SK-N-SH (cell line): ENCODE measurements around the gene ST7. TPM values are rescaled to one million over a fixed set of nuclear protein-coding genes. Genes with fewer than 3 reads are reported as not detected.

Source experiments
- CTCF ChIA-PET: fragments of 300-600, 350-600 bp; formaldehyde crosslinking; extraction: SDS; loops from one replicate; lab custom pipeline; 2021; lab: Yijun Ruan, JAX
- POLR2A ChIA-PET: fragments of 350-600 bp; sonication (Branson Sonifier 250); formaldehyde crosslinking; extraction: SDS; loops from one replicate; lab custom pipeline; 2020; ENCODE audit warnings: antibody characterized with exemption, inconsistent platforms; lab: Yijun Ruan, JAX
- DNase-seq: peaks from one replicate; pipeline ENCODE4 v3.0.0; 2012
- H2AFZ ChIP-seq: fragments of 200-600 bp; sonication (generic); 2 replicates; pipeline ENCODE4 v1.8.1; 2016; ENCODE audit warnings: antibody characterized with exemption, mild to moderate bottlenecking, low read depth
- H3F3A ChIP-seq: fragments of 200-600 bp; sonication (generic); replicated peaks from 2 replicates; pipeline ENCODE3; 2016; ENCODE audit warnings: antibody characterized with exemption, mild to moderate bottlenecking; ENCODE audit not compliant: insufficient read depth
- H3K27ac ChIP-seq, 2 experiments: fragments of 200-500 bp in 1 of 2; fragments of 200-600 bp in 1 of 2; sonication (Bioruptor generic) in 1 of 2; sonication (generic), shearing (Covaris generic) in 1 of 2; 2 replicates each; pipeline versions ENCODE4 v1.5.1 to v1.6.1; 2014 to 2016; ENCODE audit warnings: low read depth in 2 of 2, inconsistent platforms in 1 of 2, low read length in 1 of 2, mild to moderate bottlenecking in 1 of 2, mixed read lengths in 1 of 2
- H3K27me3 ChIP-seq: fragments of 200-600 bp; sonication (generic), shearing (Covaris generic); 2 replicates; pipeline ENCODE4 v1.6.1; 2016; ENCODE audit warnings: mixed run types; ENCODE audit not compliant: insufficient read depth
- H3K36me3 ChIP-seq, 2 experiments: fragments of 200-500 bp in 1 of 2; fragments of 200-600 bp in 1 of 2; sonication (Bioruptor generic) in 1 of 2; sonication (generic) in 1 of 2; replicated peaks in 1 of 2; 2 replicates each; pipeline versions ENCODE3 to v1.5.1; 2014 to 2016; ENCODE audit warnings: low read length in 1 of 2, mild to moderate bottlenecking in 1 of 2; ENCODE audit not compliant: insufficient read depth in 2 of 2, control insufficient read depth in 1 of 2
- H3K4me1 ChIP-seq, 2 experiments: fragments of 200-500 bp in 1 of 2; fragments of 200-600 bp in 1 of 2; sonication (Bioruptor generic) in 1 of 2; sonication (generic), shearing (Covaris generic) in 1 of 2; 2 replicates each; pipeline versions ENCODE4 v1.5.1 to v1.6.1; 2014 to 2016; ENCODE audit warnings: low read depth in 1 of 2, low read length in 1 of 2, mixed run types in 1 of 2; ENCODE audit not compliant: insufficient read depth in 2 of 2, control insufficient read depth in 1 of 2
- H3K4me2 ChIP-seq: fragments of 200-600 bp; sonication (generic), shearing (Covaris generic); 2 replicates; pipeline ENCODE4 v1.6.1; 2017; ENCODE audit warnings: mixed run types
- H3K4me3 ChIP-seq, 2 experiments: fragments of 200-500 bp in 1 of 2; fragments of 200-600 bp in 1 of 2; sonication (Bioruptor generic) in 1 of 2; sonication (generic), shearing (Covaris generic) in 1 of 2; 2 replicates each; pipeline versions ENCODE4 v1.5.1 to v1.8.1; 2014 to 2016; ENCODE audit warnings: low read depth in 2 of 2, inconsistent platforms in 1 of 2, low read length in 1 of 2, mild to moderate bottlenecking in 1 of 2, mixed read lengths in 1 of 2, moderate library complexity in 1 of 2
- H3K79me2 ChIP-seq: fragments of 200-600 bp; sonication (generic); 2 replicates; pipeline ENCODE4 v1.8.1; 2017; ENCODE audit warnings: mild to moderate bottlenecking; ENCODE audit not compliant: insufficient read depth
- H3K9ac ChIP-seq: fragments of 200-600 bp; sonication (generic); 2 replicates; pipeline ENCODE4 v1.6.1; 2017; ENCODE audit warnings: mixed run types
- H3K9me2 ChIP-seq: fragments of 200-600 bp; sonication (generic); 2 replicates; pipeline ENCODE4 v1.6.1; 2017; ENCODE audit warnings: mixed run types
- H3K9me3 ChIP-seq: fragments of 200-600 bp; sonication (generic); 2 replicates; pipeline ENCODE4 v1.6.1; 2017; ENCODE audit warnings: mixed run types, mild to moderate bottlenecking, moderate library complexity
- H4K20me1 ChIP-seq: fragments of 200-600 bp; sonication (generic); 2 replicates; pipeline ENCODE4 v1.6.1; 2017; ENCODE audit warnings: mild to moderate bottlenecking, mixed run types; ENCODE audit not compliant: insufficient read depth
- EZH2phosphoT487 ChIP-seq: fragments of 200-600 bp; sonication (generic); IDR thresholded peaks from 2 replicates; pipeline ENCODE4 v1.6.1; 2017; ENCODE audit warnings: low read depth, mixed run types, mild to moderate bottlenecking, antibody characterized with exemption, moderate library complexity, borderline replicate concordance
- FOSL2 ChIP-seq: IDR thresholded peaks from 2 replicates; pipeline ENCODE4 v1.4.0; 2012; ENCODE audit warnings: low read depth, mild to moderate bottlenecking, moderate library complexity, borderline replicate concordance
- GABPA ChIP-seq: IDR thresholded peaks from 2 replicates; pipeline ENCODE4 v1.4.0; 2012; ENCODE audit warnings: low read depth, mild to moderate bottlenecking
- MEF2A ChIP-seq: IDR thresholded peaks from 2 replicates; pipeline ENCODE4 v1.4.0; 2012; ENCODE audit warnings: low read depth, borderline replicate concordance
- MXI1 ChIP-seq: IDR thresholded peaks from 2 replicates; pipeline ENCODE4 v1.6.1; 2012; ENCODE audit warnings: mild to moderate bottlenecking, low read depth, low read length, improper control_type of control experiment
- NRF1 ChIP-seq: IDR thresholded peaks from 2 replicates; pipeline ENCODE4 v1.6.1; 2012; ENCODE audit warnings: low read depth, mild to moderate bottlenecking, low read length
- POLR2AphosphoS5 ChIP-seq: IDR thresholded peaks from 2 replicates; pipeline ENCODE4 v1.6.1; 2012; ENCODE audit warnings: low read depth, low read length
- RAD21 ChIP-seq: IDR thresholded peaks from 2 replicates; pipeline ENCODE4 v1.6.1; 2012; ENCODE audit warnings: mild to moderate bottlenecking, low read length
- RCOR1 ChIP-seq: fragments of 150-350 bp; IDR thresholded peaks from 2 replicates; pipeline ENCODE4 v1.6.1; 2017; ENCODE audit warnings: antibody characterized with exemption, low read length
- SIN3A ChIP-seq: IDR thresholded peaks from 2 replicates; pipeline ENCODE4 v1.6.1; 2012; ENCODE audit warnings: low read depth, mild to moderate bottlenecking, low read length, moderate library complexity, borderline replicate concordance
- SMC3 ChIP-seq: IDR thresholded peaks from 2 replicates; pipeline ENCODE4 v1.6.1; 2012; ENCODE audit warnings: low read depth, low read length, improper control_type of control experiment
- TAF1 ChIP-seq: IDR thresholded peaks from 2 replicates; pipeline ENCODE4 v1.6.1; 2012; ENCODE audit warnings: low read depth, mild to moderate bottlenecking, low read length, moderate library complexity, borderline replicate concordance
- TCF12 ChIP-seq: IDR thresholded peaks from 2 replicates; pipeline ENCODE4 v1.4.0; 2012
- YY1 ChIP-seq: IDR thresholded peaks from 2 replicates; pipeline ENCODE4 v1.4.0; 2012; ENCODE audit warnings: low read depth, mild to moderate bottlenecking
- WGBS: methylation state at CpG from one replicate; pipeline ENCODE4 v1.1.6; 2017; ENCODE audit warnings: low lambda C conversion rate; 5-methylcytosine and 5-hydroxymethylcytosine counted together
- polyA plus RNA-seq, 3 experiments: library from polyadenylated mRNA; depleted of rRNA; stranded (reverse); fragments of >200 nt; gene quantifications; 2 replicates each; pipeline ENCODE4 v1.2.3, GENCODE V29; 2012
- TF ChIP-seq, protein P1 (sequence below): IDR thresholded peaks from 2 replicates; pipeline ENCODE4; 2012
- TF ChIP-seq, protein P2 (sequence below): IDR thresholded peaks from 2 replicates; pipeline ENCODE4 v1.6.1; 2012; ENCODE audit warnings: mild to moderate bottlenecking, low read depth, low read length, moderate library complexity
- TF ChIP-seq, protein P3 (sequence below): fragments of 200-600 bp; sonication (generic); IDR thresholded peaks from 2 replicates; pipeline ENCODE4 v1.6.1; 2017; ENCODE audit warnings: antibody characterized with exemption, mild to moderate bottlenecking, moderate library complexity
- TF ChIP-seq, protein P4 (sequence below): fragments of 150-350 bp; IDR thresholded peaks from 2 replicates; pipeline ENCODE4 v1.6.1; 2017; ENCODE audit warnings: antibody characterized with exemption, low read length, low read depth, borderline replicate concordance
- TF ChIP-seq, protein P5 (sequence below): IDR thresholded peaks from 2 replicates; pipeline ENCODE4 v1.4.0; 2012; ENCODE audit warnings: low read depth
- TF ChIP-seq, protein P6 (sequence below): fragments of 150-350 bp; IDR thresholded peaks from 2 replicates; pipeline ENCODE4 v1.6.1; 2016; ENCODE audit warnings: mild to moderate bottlenecking, low read depth, low read length
- TF ChIP-seq, protein P7 (sequence below): IDR thresholded peaks from 2 replicates; pipeline ENCODE4 v1.4.0; 2012; ENCODE audit warnings: low read depth, borderline replicate concordance

Gene ST7
- polyA plus RNA-seq, 1 of the 3 experiments (the other 2 are of a cell fraction), result 23.5 TPM

DNA sequence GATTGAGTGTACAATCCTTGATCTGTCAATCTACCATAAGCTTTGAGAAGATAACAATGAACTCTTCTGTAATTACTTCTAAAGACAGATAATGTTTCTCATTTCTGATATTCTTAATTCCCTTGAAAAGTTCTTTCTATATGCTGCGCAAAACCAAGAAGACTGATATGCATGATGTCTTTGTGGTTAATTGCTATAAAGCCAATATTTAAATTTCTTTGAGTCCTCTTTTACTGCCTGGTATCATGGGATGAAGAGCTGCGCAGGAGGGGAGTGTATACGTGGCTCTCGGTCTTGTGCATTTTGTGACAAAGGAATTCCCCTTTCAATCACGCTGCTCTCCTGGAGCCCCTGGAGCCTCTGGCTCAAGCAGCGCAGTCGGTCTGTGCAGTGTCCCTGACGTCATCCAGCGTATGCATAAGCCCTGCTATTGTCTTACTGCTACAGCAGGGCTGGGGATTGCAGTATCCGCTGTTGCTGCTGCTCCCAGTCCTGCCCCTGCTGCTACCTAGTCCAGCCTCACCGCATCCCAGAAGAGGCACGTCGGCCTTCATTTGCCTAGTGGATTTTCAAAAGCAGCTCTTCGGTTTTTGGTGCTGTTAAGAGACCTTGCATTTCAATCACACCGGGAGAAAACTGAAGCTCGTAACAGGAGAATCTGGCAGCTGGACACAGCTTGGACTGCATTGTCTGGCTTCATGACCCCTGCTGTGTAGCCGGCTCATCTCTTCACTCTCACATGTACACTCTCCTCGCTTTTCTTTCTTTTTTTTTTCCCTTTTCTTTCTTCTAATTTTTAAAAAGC is 66.7 kb downstream of the ST7 start:
- ChIA-PET CTCF (interaction anchor here (0.7 to 5.5 kb wide), 9 partner anchors 16 to 107 kb away, joined by 3 to 54 read pairs (median 4); no protein-coding TSS in a partner anchor), POLR2A (interaction anchor here (0.7 kb wide), 3 partner anchors 20 to 130 kb away, joined by 3 read pairs; no protein-coding TSS in a partner anchor)
- peak; percentile 78 for DNase-seq
- Histone ChIP-seq H3K9me3 (no peaks in the 10 kb centered on the region), H3F3A (peaks cover 4% of the 10 kb centered on the region), H3K9ac (peak overlapping the region; percentile 68), H3K27ac (peak overlapping the region; percentile 84 to 86), H3K36me3 (no peaks in the 10 kb centered on the region), H4K20me1 (no peaks in the 10 kb centered on the region), H3K4me1 (peaks cover 10 to 39% of the 10 kb centered on the region in 2 experiments; a peak in 3 of 4 replicates), H3K4me2 (peak overlapping the region; percentile 80), H2AFZ (peak overlapping the region; percentile 73), H3K79me2 (peaks cover 39% of the 10 kb centered on the region), H3K9me2 (no peaks in the 10 kb centered on the region), H3K4me3 (peak overlapping the region; percentile 48 to 53), H3K27me3 (no peaks in the 10 kb centered on the region)
- WGBS, result 10% methylated on average over 18 of the region's 18 CpGs
- TF ChIP-seq NRF1, result peak; percentile 39; the same call in 1 of the 2 replicates
- TF ChIP-seq POLR2AphosphoS5, result no peak
- TF ChIP-seq SIN3A, result peak; percentile 81; the same call in 1 of the 2 replicates
- TF ChIP-seq, protein P1, sequence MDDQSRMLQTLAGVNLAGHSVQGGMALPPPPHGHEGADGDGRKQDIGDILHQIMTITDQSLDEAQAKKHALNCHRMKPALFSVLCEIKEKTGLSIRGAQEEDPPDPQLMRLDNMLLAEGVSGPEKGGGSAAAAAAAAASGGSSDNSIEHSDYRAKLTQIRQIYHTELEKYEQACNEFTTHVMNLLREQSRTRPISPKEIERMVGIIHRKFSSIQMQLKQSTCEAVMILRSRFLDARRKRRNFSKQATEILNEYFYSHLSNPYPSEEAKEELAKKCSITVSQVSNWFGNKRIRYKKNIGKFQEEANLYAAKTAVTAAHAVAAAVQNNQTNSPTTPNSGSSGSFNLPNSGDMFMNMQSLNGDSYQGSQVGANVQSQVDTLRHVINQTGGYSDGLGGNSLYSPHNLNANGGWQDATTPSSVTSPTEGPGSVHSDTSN, result peak; percentile 50; the same call in 1 of the 2 replicates
- no peak for TF ChIP-seq EZH2phosphoT487
- TF ChIP-seq, protein P2, sequence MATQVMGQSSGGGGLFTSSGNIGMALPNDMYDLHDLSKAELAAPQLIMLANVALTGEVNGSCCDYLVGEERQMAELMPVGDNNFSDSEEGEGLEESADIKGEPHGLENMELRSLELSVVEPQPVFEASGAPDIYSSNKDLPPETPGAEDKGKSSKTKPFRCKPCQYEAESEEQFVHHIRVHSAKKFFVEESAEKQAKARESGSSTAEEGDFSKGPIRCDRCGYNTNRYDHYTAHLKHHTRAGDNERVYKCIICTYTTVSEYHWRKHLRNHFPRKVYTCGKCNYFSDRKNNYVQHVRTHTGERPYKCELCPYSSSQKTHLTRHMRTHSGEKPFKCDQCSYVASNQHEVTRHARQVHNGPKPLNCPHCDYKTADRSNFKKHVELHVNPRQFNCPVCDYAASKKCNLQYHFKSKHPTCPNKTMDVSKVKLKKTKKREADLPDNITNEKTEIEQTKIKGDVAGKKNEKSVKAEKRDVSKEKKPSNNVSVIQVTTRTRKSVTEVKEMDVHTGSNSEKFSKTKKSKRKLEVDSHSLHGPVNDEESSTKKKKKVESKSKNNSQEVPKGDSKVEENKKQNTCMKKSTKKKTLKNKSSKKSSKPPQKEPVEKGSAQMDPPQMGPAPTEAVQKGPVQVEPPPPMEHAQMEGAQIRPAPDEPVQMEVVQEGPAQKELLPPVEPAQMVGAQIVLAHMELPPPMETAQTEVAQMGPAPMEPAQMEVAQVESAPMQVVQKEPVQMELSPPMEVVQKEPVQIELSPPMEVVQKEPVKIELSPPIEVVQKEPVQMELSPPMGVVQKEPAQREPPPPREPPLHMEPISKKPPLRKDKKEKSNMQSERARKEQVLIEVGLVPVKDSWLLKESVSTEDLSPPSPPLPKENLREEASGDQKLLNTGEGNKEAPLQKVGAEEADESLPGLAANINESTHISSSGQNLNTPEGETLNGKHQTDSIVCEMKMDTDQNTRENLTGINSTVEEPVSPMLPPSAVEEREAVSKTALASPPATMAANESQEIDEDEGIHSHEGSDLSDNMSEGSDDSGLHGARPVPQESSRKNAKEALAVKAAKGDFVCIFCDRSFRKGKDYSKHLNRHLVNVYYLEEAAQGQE, result 0 out of 2 replicates have a peak, but pooled peaks have one; percentile 8
- 0 out of 2 replicates have a peak, but pooled peaks have one; percentile 24 for TF ChIP-seq TCF12
- TF ChIP-seq, protein P3, sequence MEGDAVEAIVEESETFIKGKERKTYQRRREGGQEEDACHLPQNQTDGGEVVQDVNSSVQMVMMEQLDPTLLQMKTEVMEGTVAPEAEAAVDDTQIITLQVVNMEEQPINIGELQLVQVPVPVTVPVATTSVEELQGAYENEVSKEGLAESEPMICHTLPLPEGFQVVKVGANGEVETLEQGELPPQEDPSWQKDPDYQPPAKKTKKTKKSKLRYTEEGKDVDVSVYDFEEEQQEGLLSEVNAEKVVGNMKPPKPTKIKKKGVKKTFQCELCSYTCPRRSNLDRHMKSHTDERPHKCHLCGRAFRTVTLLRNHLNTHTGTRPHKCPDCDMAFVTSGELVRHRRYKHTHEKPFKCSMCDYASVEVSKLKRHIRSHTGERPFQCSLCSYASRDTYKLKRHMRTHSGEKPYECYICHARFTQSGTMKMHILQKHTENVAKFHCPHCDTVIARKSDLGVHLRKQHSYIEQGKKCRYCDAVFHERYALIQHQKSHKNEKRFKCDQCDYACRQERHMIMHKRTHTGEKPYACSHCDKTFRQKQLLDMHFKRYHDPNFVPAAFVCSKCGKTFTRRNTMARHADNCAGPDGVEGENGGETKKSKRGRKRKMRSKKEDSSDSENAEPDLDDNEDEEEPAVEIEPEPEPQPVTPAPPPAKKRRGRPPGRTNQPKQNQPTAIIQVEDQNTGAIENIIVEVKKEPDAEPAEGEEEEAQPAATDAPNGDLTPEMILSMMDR, result no peak
- TF ChIP-seq TAF1, result no peak; the same call in 1 of the 2 replicates
- no peak; the same call in 1 of the 2 replicates for TF ChIP-seq YY1
- TF ChIP-seq MXI1, result peak; percentile 93
- TF ChIP-seq GABPA, result no peak
- peak; percentile 26; the same call in 1 of the 2 replicates for TF ChIP-seq SMC3
- TF ChIP-seq FOSL2, result peak; percentile 23; the same call in 1 of the 2 replicates
- TF ChIP-seq MEF2A, result no peak
- TF ChIP-seq, protein P4, sequence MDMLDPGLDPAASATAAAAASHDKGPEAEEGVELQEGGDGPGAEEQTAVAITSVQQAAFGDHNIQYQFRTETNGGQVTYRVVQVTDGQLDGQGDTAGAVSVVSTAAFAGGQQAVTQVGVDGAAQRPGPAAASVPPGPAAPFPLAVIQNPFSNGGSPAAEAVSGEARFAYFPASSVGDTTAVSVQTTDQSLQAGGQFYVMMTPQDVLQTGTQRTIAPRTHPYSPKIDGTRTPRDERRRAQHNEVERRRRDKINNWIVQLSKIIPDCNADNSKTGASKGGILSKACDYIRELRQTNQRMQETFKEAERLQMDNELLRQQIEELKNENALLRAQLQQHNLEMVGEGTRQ, result no peak
- TF ChIP-seq, protein P5, sequence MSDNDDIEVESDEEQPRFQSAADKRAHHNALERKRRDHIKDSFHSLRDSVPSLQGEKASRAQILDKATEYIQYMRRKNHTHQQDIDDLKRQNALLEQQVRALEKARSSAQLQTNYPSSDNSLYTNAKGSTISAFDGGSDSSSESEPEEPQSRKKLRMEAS, result peak; percentile 87
- TF ChIP-seq, protein P6, sequence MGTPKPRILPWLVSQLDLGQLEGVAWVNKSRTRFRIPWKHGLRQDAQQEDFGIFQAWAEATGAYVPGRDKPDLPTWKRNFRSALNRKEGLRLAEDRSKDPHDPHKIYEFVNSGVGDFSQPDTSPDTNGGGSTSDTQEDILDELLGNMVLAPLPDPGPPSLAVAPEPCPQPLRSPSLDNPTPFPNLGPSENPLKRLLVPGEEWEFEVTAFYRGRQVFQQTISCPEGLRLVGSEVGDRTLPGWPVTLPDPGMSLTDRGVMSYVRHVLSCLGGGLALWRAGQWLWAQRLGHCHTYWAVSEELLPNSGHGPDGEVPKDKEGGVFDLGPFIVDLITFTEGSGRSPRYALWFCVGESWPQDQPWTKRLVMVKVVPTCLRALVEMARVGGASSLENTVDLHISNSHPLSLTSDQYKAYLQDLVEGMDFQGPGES, result no peak
- TF ChIP-seq RAD21, result 0 out of 2 replicates have a peak, but pooled peaks have one; percentile 18
- TF ChIP-seq RCOR1, result peak; percentile 69
- TF ChIP-seq, protein P7, sequence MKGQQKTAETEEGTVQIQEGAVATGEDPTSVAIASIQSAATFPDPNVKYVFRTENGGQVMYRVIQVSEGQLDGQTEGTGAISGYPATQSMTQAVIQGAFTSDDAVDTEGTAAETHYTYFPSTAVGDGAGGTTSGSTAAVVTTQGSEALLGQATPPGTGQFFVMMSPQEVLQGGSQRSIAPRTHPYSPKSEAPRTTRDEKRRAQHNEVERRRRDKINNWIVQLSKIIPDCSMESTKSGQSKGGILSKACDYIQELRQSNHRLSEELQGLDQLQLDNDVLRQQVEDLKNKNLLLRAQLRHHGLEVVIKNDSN, result no peak
